HepG2 (cell line): ENCODE measurements around the gene ZPR1. TPM values are rescaled to one million over a fixed set of nuclear protein-coding genes. Genes with fewer than 3 reads are reported as not detected.
A peak's percentile ranks its signal among the peaks of the same experiment; 100 is the strongest.

Experiments
- JDP2 ChIP-seq: sonication (generic); formaldehyde crosslinking; IDR thresholded peaks from 2 replicates; pipeline ENCODE4 v1.8.1; 2022; ENCODE audit warnings: missing genetic modification reagents, borderline replicate concordance
- MEF2D ChIP-seq: sonication (generic); formaldehyde crosslinking; IDR thresholded peaks from 2 replicates; pipeline ENCODE4 v1.5.1; 2020; ENCODE audit warnings: mild to moderate bottlenecking, missing genetic modification reagents
- POLR2G ChIP-seq: fragments of 200-400 bp; formaldehyde crosslinking; IDR thresholded peaks from 2 replicates; pipeline ENCODE4 v1.6.1; 2018; ENCODE audit warnings: mild to moderate bottlenecking, low read depth, low read length, moderate library complexity
- PREB ChIP-seq: sonication (generic); formaldehyde crosslinking; IDR thresholded peaks from 2 replicates; pipeline ENCODE4 v1.4.0; 2020; ENCODE audit warnings: missing genetic modification reagents
- RARG ChIP-seq: sonication (generic); formaldehyde crosslinking; IDR thresholded peaks from 2 replicates; pipeline ENCODE4 v1.4.0; 2020; ENCODE audit warnings: low read depth, mild to moderate bottlenecking, missing genetic modification reagents
- SUZ12 ChIP-seq: fragments of 150-350 bp; IDR thresholded peaks from 2 replicates; pipeline ENCODE4 v1.6.1; 2014; ENCODE audit warnings: low read depth, low read length
- ZNF331 ChIP-seq: sonication (generic); formaldehyde crosslinking; IDR thresholded peaks from 2 replicates; pipeline ENCODE4 v1.4.0; 2020; ENCODE audit warnings: missing genetic modification reagents
- ZNF362 ChIP-seq: sonication (generic); formaldehyde crosslinking; IDR thresholded peaks from 2 replicates; pipeline ENCODE4 v1.4.0; 2020; ENCODE audit warnings: missing genetic modification reagents, mild to moderate bottlenecking, borderline replicate concordance
- ZNF558 ChIP-seq: sonication (generic); formaldehyde crosslinking; IDR thresholded peaks from 2 replicates; pipeline ENCODE4 v1.9.0; 2022; ENCODE audit warnings: mild to moderate bottlenecking, missing genetic modification reagents, borderline replicate concordance
- ZNF841 ChIP-seq: sonication (generic); formaldehyde crosslinking; IDR thresholded peaks from 2 replicates; pipeline ENCODE4 v1.8.1; 2023; ENCODE audit warnings: missing genetic modification reagents, borderline replicate concordance
- polyA plus RNA-seq, 8 experiments: library from polyadenylated mRNA; depleted of rRNA in 3 of 8; stranded (reverse) in 7 of 8; unstranded in 1 of 8; fragments of >200 nt; fragmentation: Illumina TruSeq in 4 of 8; extraction: Trizol in 4 of 8; gene quantifications; 2 replicates each; pipeline versions ENCODE4 v1.2.1 to v1.2.3, GENCODE V29; 2011 to 2016; ENCODE audit warnings: low read depth in 4 of 8, missing spikeins in 1 of 8, mixed read lengths in 1 of 8; ENCODE audit not compliant: insufficient read depth in 1 of 8
- total RNA-seq, 5 experiments: library from RNA; depleted of rRNA; stranded (reverse); fragments of >200 nt; fragmentation: Illumina TruSeq; extraction: Trizol; gene quantifications; 2 replicates each; pipeline ENCODE4 v1.2.3, GENCODE V29; 2016; ENCODE audit warnings: low read depth in 1 of 5
- TF ChIP-seq, protein P1 (sequence below): sonication (generic); formaldehyde crosslinking; IDR thresholded peaks from 2 replicates; pipeline ENCODE4 v1.5.0; 2020; ENCODE audit warnings: missing genetic modification reagents, mild to moderate bottlenecking, borderline replicate concordance
- TF ChIP-seq, protein P2 (sequence below): IDR thresholded peaks from 2 replicates; pipeline ENCODE4 v1.6.1; 2016
- TF ChIP-seq, protein P3 (sequence below): sonication (generic); formaldehyde crosslinking; IDR thresholded peaks from 2 replicates; pipeline ENCODE4 v1.4.0; 2020; ENCODE audit warnings: mild to moderate bottlenecking, missing genetic modification reagents
- TF ChIP-seq, protein P4 (sequence below): sonication (generic); formaldehyde crosslinking; IDR thresholded peaks from one replicate; pipeline ENCODE4 v1.5.1; 2020; ENCODE audit warnings: mild to moderate bottlenecking, missing genetic modification reagents; ENCODE audit errors: not compliant biosample characterization

Gene ZPR1
- total and polyA plus RNA-seq, 2 of the 13 experiments (the other 11 are each of a cell fraction or from before 2014, with no cell fraction given): 40.0 to 79.3 TPM

DNA sequence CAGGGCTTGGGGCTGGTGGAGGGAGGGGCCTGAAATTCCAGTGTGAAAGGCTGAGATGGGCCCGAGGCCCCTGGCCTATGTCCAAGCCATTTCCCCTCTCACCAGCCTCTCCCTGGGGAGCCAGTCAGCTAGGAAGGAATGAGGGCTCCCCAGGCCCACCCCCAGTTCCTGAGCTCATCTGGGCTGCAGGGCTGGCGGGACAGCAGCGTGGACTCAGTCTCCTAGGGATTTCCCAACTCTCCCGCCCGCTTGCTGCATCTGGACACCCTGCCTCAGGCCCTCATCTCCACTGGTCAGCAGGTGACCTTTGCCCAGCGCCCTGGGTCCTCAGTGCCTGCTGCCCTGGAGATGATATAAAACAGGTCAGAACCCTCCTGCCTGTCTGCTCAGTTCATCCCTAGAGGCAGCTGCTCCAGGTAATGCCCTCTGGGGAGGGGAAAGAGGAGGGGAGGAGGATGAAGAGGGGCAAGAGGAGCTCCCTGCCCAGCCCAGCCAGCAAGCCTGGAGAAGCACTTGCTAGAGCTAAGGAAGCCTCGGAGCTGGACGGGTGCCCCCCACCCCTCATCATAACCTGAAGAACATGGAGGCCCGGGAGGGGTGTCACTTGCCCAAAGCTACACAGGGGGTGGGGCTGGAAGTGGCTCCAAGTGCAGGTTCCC is 41.8 kb upstream of the ZPR1 start, which contains the start of gene APOC3 (continued):
- TF ChIP-seq ZNF558 (CRISPR knock-in tag) (0 out of 2 replicates have a peak, but pooled peaks have one; percentile 16), PREB (CRISPR knock-in tag) (no peak), ZNF841 (no peak), SUZ12 (no peak), ZNF331 (CRISPR knock-in tag) (0 out of 2 replicates have a peak, but pooled peaks have one; percentile 30), RARG (CRISPR knock-in tag) (no peak), POLR2G (peak; percentile 91), ZNF362 (CRISPR knock-in tag) (peak; percentile 49; the same call in 1 of the 2 replicates), JDP2 (CRISPR knock-in tag) (no peak), MEF2D (CRISPR knock-in tag) (peak; percentile 55; the same call in 1 of the 2 replicates)
- TF ChIP-seq, protein P1, sequence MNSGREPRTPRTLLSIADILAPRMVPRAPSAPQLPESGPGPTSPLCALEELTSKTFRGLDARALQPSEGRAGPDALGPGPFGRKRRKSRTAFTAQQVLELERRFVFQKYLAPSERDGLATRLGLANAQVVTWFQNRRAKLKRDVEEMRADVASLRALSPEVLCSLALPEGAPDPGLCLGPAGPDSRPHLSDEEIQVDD (CRISPR knock-in tag): no peak
- TF ChIP-seq, protein P2, sequence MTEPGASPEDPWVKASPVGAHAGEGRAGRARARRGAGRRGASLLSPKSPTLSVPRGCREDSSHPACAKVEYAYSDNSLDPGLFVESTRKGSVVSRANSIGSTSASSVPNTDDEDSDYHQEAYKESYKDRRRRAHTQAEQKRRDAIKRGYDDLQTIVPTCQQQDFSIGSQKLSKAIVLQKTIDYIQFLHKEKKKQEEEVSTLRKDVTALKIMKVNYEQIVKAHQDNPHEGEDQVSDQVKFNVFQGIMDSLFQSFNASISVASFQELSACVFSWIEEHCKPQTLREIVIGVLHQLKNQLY: peak; percentile 73; the same call in 1 of the 2 replicates
- TF ChIP-seq, protein P3, sequence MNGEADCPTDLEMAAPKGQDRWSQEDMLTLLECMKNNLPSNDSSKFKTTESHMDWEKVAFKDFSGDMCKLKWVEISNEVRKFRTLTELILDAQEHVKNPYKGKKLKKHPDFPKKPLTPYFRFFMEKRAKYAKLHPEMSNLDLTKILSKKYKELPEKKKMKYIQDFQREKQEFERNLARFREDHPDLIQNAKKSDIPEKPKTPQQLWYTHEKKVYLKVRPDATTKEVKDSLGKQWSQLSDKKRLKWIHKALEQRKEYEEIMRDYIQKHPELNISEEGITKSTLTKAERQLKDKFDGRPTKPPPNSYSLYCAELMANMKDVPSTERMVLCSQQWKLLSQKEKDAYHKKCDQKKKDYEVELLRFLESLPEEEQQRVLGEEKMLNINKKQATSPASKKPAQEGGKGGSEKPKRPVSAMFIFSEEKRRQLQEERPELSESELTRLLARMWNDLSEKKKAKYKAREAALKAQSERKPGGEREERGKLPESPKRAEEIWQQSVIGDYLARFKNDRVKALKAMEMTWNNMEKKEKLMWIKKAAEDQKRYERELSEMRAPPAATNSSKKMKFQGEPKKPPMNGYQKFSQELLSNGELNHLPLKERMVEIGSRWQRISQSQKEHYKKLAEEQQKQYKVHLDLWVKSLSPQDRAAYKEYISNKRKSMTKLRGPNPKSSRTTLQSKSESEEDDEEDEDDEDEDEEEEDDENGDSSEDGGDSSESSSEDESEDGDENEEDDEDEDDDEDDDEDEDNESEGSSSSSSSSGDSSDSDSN: no peak
- TF ChIP-seq, protein P4, sequence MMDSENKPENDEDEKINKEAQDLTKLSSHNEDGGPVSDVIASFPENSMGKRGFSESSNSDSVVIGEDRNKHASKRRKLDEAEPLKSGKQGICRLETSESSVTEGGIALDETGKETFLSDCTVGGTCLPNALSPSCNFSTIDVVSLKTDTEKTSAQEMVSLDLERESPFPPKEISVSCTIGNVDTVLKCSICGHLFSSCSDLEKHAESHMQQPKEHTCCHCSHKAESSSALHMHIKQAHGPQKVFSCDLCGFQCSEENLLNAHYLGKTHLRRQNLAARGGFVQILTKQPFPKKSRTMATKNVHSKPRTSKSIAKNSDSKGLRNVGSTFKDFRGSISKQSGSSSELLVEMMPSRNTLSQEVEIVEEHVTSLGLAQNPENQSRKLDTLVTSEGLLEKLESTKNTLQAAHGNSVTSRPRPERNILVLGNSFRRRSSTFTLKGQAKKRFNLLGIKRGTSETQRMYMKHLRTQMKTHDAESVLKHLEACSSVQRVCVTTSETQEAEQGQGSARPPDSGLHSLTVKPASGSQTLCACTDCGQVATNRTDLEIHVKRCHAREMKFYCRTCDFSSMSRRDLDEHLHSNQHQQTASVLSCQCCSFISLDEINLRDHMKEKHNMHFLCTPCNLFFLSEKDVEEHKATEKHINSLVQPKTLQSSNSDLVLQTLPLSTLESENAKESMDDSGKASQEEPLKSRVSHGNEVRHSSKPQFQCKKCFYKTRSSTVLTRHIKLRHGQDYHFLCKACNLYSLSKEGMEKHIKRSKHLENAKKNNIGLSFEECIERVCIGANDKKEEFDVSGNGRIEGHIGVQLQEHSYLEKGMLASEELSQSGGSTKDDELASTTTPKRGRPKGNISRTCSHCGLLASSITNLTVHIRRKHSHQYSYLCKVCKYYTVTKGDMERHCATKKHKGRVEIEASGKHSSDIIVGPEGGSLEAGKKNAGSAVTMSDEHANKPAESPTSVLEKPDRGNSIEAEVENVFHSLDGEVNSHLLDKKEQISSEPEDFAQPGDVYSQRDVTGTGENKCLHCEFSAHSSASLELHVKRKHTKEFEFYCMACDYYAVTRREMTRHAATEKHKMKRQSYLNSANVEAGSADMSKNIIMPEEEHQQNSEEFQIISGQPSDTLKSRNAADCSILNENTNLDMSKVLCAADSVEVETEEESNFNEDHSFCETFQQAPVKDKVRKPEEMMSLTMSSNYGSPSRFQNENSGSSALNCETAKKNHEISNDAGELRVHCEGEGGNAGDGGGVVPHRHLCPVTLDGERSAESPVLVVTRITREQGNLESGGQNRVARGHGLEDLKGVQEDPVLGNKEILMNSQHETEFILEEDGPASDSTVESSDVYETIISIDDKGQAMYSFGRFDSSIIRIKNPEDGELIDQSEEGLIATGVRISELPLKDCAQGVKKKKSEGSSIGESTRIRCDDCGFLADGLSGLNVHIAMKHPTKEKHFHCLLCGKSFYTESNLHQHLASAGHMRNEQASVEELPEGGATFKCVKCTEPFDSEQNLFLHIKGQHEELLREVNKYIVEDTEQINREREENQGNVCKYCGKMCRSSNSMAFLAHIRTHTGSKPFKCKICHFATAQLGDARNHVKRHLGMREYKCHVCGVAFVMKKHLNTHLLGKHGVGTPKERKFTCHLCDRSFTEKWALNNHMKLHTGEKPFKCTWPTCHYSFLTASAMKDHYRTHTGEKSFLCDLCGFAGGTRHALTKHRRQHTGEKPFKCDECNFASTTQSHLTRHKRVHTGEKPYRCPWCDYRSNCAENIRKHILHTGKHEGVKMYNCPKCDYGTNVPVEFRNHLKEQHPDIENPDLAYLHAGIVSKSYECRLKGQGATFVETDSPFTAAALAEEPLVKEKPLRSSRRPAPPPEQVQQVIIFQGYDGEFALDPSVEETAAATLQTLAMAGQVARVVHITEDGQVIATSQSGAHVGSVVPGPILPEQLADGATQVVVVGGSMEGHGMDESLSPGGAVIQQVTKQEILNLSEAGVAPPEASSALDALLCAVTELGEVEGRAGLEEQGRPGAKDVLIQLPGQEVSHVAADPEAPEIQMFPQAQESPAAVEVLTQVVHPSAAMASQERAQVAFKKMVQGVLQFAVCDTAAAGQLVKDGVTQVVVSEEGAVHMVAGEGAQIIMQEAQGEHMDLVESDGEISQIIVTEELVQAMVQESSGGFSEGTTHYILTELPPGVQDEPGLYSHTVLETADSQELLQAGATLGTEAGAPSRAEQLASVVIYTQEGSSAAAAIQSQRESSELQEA: no peak
